Stimulated activated CD8-positive, alpha-beta memory T cell treated with anti-CD3 and anti-CD28 coated beads, Interleukin-12 subunit alpha, Interleukin-12 subunit beta, amount 100 ng/mL, for 24 hours (primary cell): ENCODE measurements around the gene SORT1.

Experiments used
- DNase-seq: peaks from one replicate; pipeline ENCODE4 v3.0.0-alpha.2; 2020; ENCODE audit errors: extremely low read depth

Gene SORT1

GRCh38 chr1:109274533-109275476 is 122.9 kb downstream of the SORT1 start:
- no peak for DNase-seq

GRCh38 chr1:109273570-109274288 is 124.0 kb downstream of the SORT1 start:
- no peak for DNase-seq

- DNase-seq: no peak
Observed at GRCh38 chr1:109272831-109273547, 124.7 kb downstream of the SORT1 start.

- no peak for DNase-seq
Observed at GRCh38 chr1:109272021-109272799, 125.5 kb downstream of the SORT1 start.

- DNase-seq: no peak
Observed at GRCh38 chr1:109271458-109271857, 126.3 kb downstream of the SORT1 start.

GRCh38 chr1:109270623-109271317 is 126.9 kb downstream of the SORT1 start:
- DNase-seq: no peak

- no peak for DNase-seq
Observed at GRCh38 chr1:109269981-109270622, 127.6 kb downstream of the SORT1 start.

- DNase-seq: no peak
Observed at GRCh38 chr1:109269212-109269980, 128.3 kb downstream of the SORT1 start.

GRCh38 chr1:109268431-109269211 is 129.1 kb downstream of the SORT1 start:
- DNase-seq: no peak

GRCh38 chr1:109267743-109268300 is 129.9 kb downstream of the SORT1 start:
- DNase-seq: no peak

GRCh38 chr1:109266965-109267364 is 130.8 kb downstream of the SORT1 start:
- DNase-seq: no peak

- DNase-seq: no peak
Observed at GRCh38 chr1:109265741-109266330, 131.9 kb downstream of the SORT1 start.

GRCh38 chr1:109265016-109265415 is 132.7 kb downstream of the SORT1 start:
- no peak for DNase-seq

GRCh38 chr1:109264379-109264755 is 133.4 kb downstream of the SORT1 start:
- DNase-seq: no peak

- peak; percentile 51 for DNase-seq
Observed at GRCh38 chr1:109263597-109264378, 133.9 kb downstream of the SORT1 start.

GRCh38 chr1:109263234-109263596 is 134.5 kb downstream of the SORT1 start:
- DNase-seq: no peak
